ENCODE results near the gene VAMP2. TPM values are rescaled to one million over a fixed set of nuclear protein-coding genes. Genes with fewer than 3 reads are reported as not detected.

The VAMP2 gene
- total RNA-seq, 1 experiment from 2014 or later: 5.0 TPM

DNA sequence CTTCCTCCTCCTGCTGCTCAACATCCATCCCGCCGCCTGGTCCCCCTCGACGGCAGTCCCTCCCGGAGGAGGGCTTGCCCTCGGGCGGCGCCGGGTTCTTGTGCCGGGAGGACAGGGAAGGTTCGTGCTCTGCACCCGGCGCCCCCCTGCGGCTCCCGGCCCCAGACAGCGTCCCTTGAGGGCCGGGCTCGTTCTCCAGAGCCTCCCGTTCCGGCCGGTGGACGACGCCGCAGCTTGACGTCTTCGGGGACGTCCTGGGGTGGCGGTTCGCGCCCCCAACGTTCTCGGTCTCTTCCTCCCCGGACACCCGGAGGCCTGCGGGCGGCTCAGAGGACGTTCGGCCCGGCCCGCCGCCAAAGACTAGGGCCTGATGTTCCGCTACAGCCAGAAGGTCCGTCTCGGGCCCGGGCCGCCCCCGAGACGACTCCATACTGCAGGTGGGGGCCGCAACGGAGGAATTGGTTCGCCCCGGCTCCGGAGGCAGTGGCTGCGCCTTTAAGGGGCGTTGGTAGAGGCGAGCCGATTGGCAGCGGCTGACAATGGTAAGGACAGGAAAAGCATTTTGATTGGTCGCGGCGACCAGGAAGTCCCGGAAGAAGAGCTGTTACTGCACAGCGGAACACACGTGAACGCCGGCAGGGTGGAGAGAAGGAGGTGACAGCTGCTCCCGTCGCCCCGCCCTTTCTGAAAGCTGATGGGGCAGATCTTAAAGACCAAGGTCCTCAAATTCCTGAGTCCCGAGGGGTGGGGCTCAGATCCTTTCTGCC, 27.1 kb upstream of the VAMP2 start, which contains the start of gene BORCS6:
TSS of gene BORCS6 (minus strand) at position 470 of the 767 bp plus-strand sequence. CDS start at position 430, 40 bp downstream.
- CTCF ChIA-PET: no interaction called here
- POLR2A ChIA-PET (ENCODE audit: unreplicated experiment): interaction anchor here (0.6 to 1.1 kb wide), 4 partner anchors 9 to 334 kb away, joined by 3 to 17 read pairs (median 8); no protein-coding TSS in a partner anchor
- ATAC-seq (peak; percentile 60), DNase-seq (peak; percentile 93)
- Histone ChIP-seq H3F3A (ENCODE audit: low read length, unreplicated experiment) (no peaks in the 10 kb centered on the region), H3K79me2 (ENCODE audit: low read length) (peaks cover 16% of the 10 kb centered on the region), H3K27me3 (ENCODE audit: low read length) (no peaks in the 10 kb centered on the region), H3K9me3 (ENCODE audit: low read length) (no peaks in the 10 kb centered on the region), H3K4me1 (ENCODE audit: insufficient read depth, low read length) (peaks cover 19% of the 10 kb centered on the region), H3K9me2 (replicated peaks; ENCODE audit: low read length) (no peaks in the 10 kb centered on the region), H3K9ac (ENCODE audit: low read length) (peak within 1 kb of the TSS; percentile 68), H2AFZ (ENCODE audit: low read length) (peak within 1 kb of the TSS; percentile 78), H3K27ac (ENCODE audit: low read length) (peak within 1 kb of the TSS; percentile 58; the same call in 1 of the 2 replicates), H3K4me2 (ENCODE audit: low read length) (peak within 1 kb of the TSS; percentile 89), H3K36me3 (ENCODE audit: low read depth, low read length) (no peaks in the 10 kb centered on the region), H3K4me3 (ENCODE audit: low read length) (peak within 1 kb of the TSS; percentile 84), H4K20me1 (ENCODE audit: low read length) (no peaks in the 10 kb centered on the region)
- intact Hi-C loops (cut with micrococcal nuclease): no loop called here
- TF ChIP-seq EZH2phosphoT487 (IDR thresholded peaks at IDR 0.05; ENCODE audit: borderline replicate concordance, low read length): no peak
- TF ChIP-seq CTCF (conservative IDR thresholded peaks at IDR 0.05; ENCODE audit: low read depth, low read length): peak; percentile 17; the same call in 1 of the 2 replicates
- no peak for TF ChIP-seq EZH2 (IDR thresholded peaks at IDR 0.05; ENCODE audit: low read length, unreplicated experiment)
- BruUV-seq (replicated peaks): TSS peak; percentile 62

DNA sequence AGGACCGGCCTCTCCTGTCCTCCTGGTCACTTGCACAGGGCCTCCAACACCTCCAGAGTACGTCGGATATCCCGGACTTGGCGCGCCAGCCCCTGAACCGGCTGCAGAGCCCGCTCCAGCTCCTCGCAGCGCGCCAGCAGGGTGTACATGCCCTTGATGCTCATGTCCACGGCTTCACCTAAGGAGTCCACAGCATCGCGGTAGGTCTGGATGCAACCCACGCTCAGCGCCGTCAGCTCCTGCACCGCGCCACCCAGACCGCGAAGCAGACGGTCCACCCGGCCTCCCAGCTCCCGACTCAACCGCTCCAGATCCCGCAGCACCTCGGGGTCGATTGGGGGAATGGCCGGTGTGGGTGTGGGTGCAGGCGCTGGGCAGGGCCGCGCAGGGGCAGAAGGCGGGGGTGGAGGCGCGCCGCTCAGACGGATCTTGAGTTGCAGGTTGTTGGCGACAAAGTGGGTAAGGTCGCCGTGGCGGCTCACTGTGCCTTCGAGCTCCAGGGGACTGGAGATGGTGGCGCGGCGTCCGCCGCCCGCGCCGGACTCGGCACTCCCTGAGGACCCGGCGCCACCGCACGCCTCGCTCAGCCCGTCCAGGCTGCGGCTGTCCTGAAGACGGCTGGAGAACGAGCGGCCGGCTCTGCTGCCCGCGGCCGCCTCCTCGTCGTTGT, 26.4 kb upstream of the VAMP2 start:
- H3K4me1 ChIP-seq (ENCODE audit: insufficient read depth, low read length): peaks cover 19% of the 10 kb centered on the region
- peaks cover 16% of the 10 kb centered on the region for H3K79me2 ChIP-seq (ENCODE audit: low read length)
- H3K36me3 ChIP-seq (ENCODE audit: low read depth, low read length): no peaks in the 10 kb centered on the region
- DNase-seq (no peak), ATAC-seq (no peak)
- H3K27ac ChIP-seq (ENCODE audit: low read length): peak overlapping the region; percentile 58
- ChIA-PET POLR2A (ENCODE audit: unreplicated experiment) (no interaction called here), CTCF (no interaction called here)
- TF ChIP-seq EZH2phosphoT487 (IDR thresholded peaks at IDR 0.05; ENCODE audit: borderline replicate concordance, low read length): no peak
- TF ChIP-seq CTCF (conservative IDR thresholded peaks at IDR 0.05; ENCODE audit: low read depth, low read length): no peak
- TF ChIP-seq EZH2 (IDR thresholded peaks at IDR 0.05; ENCODE audit: low read length, unreplicated experiment): no peak
- no peaks in the 10 kb centered on the region for H4K20me1 ChIP-seq (ENCODE audit: low read length)
- intact Hi-C loops (cut with micrococcal nuclease): no loop called here
- H2AFZ ChIP-seq (ENCODE audit: low read length): peak overlapping the region; percentile 77
- H3K9me2 ChIP-seq (replicated peaks; ENCODE audit: low read length): no peaks in the 10 kb centered on the region
- H3K4me3 ChIP-seq (ENCODE audit: low read length): peak overlapping the region; percentile 84
- H3K27me3 ChIP-seq (ENCODE audit: low read length): no peaks in the 10 kb centered on the region
- no peaks in the 10 kb centered on the region for H3F3A ChIP-seq (ENCODE audit: low read length, unreplicated experiment)
- no peaks in the 10 kb centered on the region for H3K9me3 ChIP-seq (ENCODE audit: low read length)
- H3K9ac ChIP-seq (ENCODE audit: low read length): peak overlapping the region; percentile 68
- H3K4me2 ChIP-seq (ENCODE audit: low read length): peak overlapping the region; percentile 89
- BruUV-seq (replicated peaks): no TSS peak

Measured in PC-3 (cell line).